GM19193 (cell line): ENCODE measurements around the gene CCDC9B.

ENCODE experiments used
- POLR2A ChIP-seq: IDR thresholded peaks from 4 replicates; pipeline ENCODE4 v1.6.1; 2011; ENCODE audit not compliant: insufficient read depth, insufficient read length; ENCODE audit errors: extremely low read depth

CCDC9B gene

GRCh38 chr15:40300771-40301170, 40.0 kb downstream of the CCDC9B start:
- no peak for TF ChIP-seq POLR2A

- TF ChIP-seq POLR2A, result no peak
Measured at GRCh38 chr15:40300367-40300766, 40.4 kb downstream of the CCDC9B start.

- no peak for TF ChIP-seq POLR2A
Measured at GRCh38 chr15:40298216-40298935, 42.4 kb downstream of the CCDC9B start.

- no peak for TF ChIP-seq POLR2A
Measured at GRCh38 chr15:40297356-40297755, 43.4 kb downstream of the CCDC9B start.

- TF ChIP-seq POLR2A, result no peak
Measured at GRCh38 chr15:40296561-40297230, 44.0 kb downstream of the CCDC9B start.

GRCh38 chr15:40295877-40296560, 44.7 kb downstream of the CCDC9B start:
- no peak for TF ChIP-seq POLR2A

- TF ChIP-seq POLR2A, result no peak
Measured at GRCh38 chr15:40295297-40295696, 45.4 kb downstream of the CCDC9B start.

DNA sequence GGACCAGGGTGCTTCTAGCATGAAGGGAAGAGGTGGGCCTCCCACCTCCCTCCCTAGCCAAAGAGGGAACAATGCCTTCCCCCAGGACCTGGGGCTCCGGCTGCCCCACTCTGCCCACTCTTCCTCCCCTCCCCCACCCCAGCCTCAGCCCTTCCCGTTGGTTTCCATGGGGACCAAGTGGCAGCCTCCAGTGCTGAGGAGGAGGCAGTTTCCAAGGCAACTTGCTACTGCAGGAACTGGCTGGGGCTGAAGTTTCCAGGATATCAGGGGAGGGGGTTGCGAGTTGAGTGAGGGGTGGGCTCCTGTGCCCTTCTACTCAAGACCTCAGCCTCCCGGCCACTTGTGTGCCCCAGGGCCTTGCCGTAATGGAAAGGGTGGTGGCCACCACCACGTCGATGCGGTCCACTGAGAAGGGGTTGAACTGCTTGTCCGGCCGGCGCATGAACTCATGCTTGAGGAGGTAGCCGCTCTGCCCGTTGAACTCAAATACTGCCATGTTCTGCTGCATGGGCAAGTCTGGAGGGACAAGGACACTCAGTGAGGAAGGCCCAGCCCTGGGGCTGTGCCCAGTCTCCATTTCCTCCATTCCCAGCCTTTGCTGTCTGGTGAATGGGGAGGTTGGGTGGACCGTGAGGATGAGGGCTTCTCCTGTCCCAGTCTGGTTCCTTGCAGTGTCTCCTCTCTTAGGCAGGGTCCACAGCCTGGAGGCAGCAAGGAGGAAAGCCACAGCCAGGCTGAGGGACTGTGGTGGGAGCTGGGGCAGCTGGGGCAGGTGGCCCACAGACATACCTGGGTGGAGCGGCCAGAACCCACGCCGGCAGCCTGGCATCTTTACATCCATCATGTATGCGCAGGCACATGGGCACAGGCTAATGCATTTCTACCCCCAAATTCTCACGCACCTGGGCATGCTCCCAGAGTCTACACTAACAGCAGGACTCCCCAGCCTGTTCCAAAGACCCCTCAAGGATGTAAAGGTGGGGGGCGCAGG, 46.5 kb downstream of the CCDC9B start:
- TF ChIP-seq POLR2A, result no peak

GRCh38 chr15:40293006-40293405, 47.7 kb downstream of the CCDC9B start:
- no peak for TF ChIP-seq POLR2A

- TF ChIP-seq POLR2A, result no peak
Measured at GRCh38 chr15:40292246-40292645, 48.5 kb downstream of the CCDC9B start.

DNA sequence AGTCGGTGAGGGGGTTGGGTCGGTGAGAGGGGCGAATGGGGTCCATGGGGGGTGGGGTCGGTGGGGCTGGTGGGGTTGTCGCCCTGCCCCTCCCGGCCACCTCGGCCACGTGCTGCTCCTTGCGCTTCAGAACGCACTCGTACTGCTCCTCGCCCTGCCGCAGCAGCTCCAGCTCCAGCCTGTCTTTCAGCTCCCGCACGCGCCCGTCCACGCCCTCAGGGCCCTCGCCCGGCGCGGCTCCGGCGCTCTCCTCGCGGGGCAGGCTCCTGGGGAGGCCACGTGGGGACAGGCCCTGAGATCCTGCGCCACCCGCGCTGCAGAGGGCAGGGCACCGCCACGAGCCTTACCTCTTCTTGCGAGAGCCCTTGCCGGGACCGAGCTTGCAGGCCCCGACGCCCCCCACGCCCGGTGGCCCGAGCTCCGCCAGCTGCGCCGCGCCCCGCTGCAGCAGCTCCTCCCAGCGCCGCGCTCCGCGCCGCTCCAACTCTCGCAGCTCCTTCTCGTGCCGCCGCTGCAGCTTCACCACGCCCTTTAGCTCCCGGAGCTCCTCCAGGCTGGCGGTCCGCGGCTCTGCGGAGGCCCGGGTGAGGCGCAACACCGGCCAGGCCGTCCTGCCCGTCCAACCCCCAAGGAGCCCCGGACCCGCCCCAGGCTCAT, 49.7 kb downstream of the CCDC9B start:
- TF ChIP-seq POLR2A, result no peak

- no peak for TF ChIP-seq POLR2A
Measured at GRCh38 chr15:40290545-40290917, 50.2 kb downstream of the CCDC9B start.

- TF ChIP-seq POLR2A, result no peak
Measured at GRCh38 chr15:40289140-40289775, 51.5 kb downstream of the CCDC9B start.

DNA sequence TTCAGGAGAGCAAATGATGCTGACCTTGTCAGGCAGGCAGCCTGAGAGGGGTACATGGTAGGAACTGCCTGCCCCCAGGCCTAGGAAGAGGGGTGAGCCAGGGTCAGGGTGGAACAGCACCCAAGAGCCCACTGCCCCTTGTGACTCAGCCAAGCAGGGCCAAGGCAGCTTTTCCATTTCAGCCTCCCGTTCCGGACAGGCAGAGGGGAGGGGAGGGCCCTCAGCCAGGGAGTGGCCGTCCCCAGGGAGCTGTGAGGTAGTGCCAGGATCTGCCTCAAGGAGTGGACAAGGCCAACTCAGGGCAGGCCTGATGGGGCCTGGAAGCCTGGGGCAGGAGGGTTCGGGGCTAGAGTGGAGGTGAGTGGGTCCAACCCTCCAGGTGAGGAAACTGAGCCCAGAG, 52.8 kb downstream of the CCDC9B start:
- TF ChIP-seq POLR2A, result no peak
